Uterus (tissue), 4 donors: ENCODE data around the gene PEAR1. TPM values are rescaled to one million over a fixed set of nuclear protein-coding genes. Genes with fewer than 3 reads are reported as not detected.
A peak's percentile ranks its signal among the peaks of the same experiment; 100 is the strongest.

Experiments used
- DNase-seq, 2 donors: peaks; one replicate each; pipeline ENCODE4 v3.0.0-alpha.2; 2019 to 2020
- H3K27ac ChIP-seq, 2 donors: fragments of 200-600 bp; sonication (generic); 1 replicate in 1 of 2; 2 replicates in 1 of 2; pipeline ENCODE4 v1.5.1; 2016 to 2018
- H3K27me3 ChIP-seq, 2 donors: fragments of 200-600 bp; sonication (generic); one replicate each; pipeline ENCODE4 v1.5.1; 2018 to 2019; ENCODE audit warnings: control low read depth in 1 of 2
- H3K36me3 ChIP-seq, 2 donors: fragments of 200-600 bp; sonication (generic); one replicate each; pipeline ENCODE4 v1.5.1; 2019; ENCODE audit warnings: control low read depth in 1 of 2
- H3K4me1 ChIP-seq, 2 donors: fragments of 200-600 bp; sonication (generic); one replicate each; pipeline ENCODE4 v1.5.1; 2018 to 2019; ENCODE audit warnings: control low read depth in 1 of 2
- H3K4me3 ChIP-seq, 2 donors: fragments of 200-600 bp; sonication (generic); 1 replicate in 1 of 2; 2 replicates in 1 of 2; pipeline ENCODE4 v1.5.1; 2018 to 2019; ENCODE audit warnings: mild to moderate bottlenecking in 1 of 2
- H3K9me3 ChIP-seq, 2 donors: fragments of 200-600 bp; sonication (generic); one replicate each; pipeline ENCODE4 v1.5.1; 2019; ENCODE audit warnings: control low read depth in 1 of 2
- CTCF ChIP-seq, 4 experiments: fragments of 200-600 bp in 2 of 4; fragments of 450-650 bp in 2 of 4; sonication (generic) in 2 of 4; IDR thresholded peaks; one replicate each; pipeline ENCODE4 v1.5.1; 2016 to 2019; ENCODE audit warnings: antibody characterized with exemption in 4 of 4, mild to moderate bottlenecking in 2 of 4, moderate library complexity in 1 of 4
- POLR2A ChIP-seq, 2 donors: fragments of 450-650 bp; IDR thresholded peaks; one replicate each; pipeline ENCODE4 v1.6.1; 2016; ENCODE audit warnings: antibody characterized with exemption in 2 of 2, mild to moderate bottlenecking in 1 of 2, moderate library complexity in 1 of 2
- intact Hi-C: fragments of 100-400 bp; cut with DNase I; formaldehyde crosslinking; loops from one replicate; pipeline ENCODE4 v1.15.1; 2023; ENCODE audit warnings: low total_unique reads
- total RNA-seq, 4 donors: library from RNA; depleted of rRNA in 3 of 4; stranded (reverse); fragments of >200 nt in 3 of 4; gene quantifications; one replicate each; pipeline versions ENCODE4 v1.1.0 to v1.2.4, GENCODE V29; 2014 to 2023
- donor health status: DM: yes; HTN: yes; CAD: no.

PEAR1 gene
- total RNA-seq, 4 donors from 2014 or later = 7.4 to 41.8 (median 17.9) TPM

GRCh38 chr1:156898971-156899664 is 5.6 kb downstream of the PEAR1 start:
- intact Hi-C loops = no loop called here
- Histone ChIP-seq H3K27ac (peak overlapping the region; percentile 90 to 97), H3K4me3 (no peak overlapping the region), H3K4me1 (peaks cover 0 to 11% of the 10 kb centered on the region in 2 donors), H3K27me3 (no peaks in the 10 kb centered on the region), H3K36me3 (no peaks in the 10 kb centered on the region), H3K9me3 (no peaks in the 10 kb centered on the region)
- TF ChIP-seq POLR2A (IDR thresholded peaks at IDR 0.05) = no peak
- no peak for TF ChIP-seq CTCF (IDR thresholded peaks at IDR 0.05)
- no peak for DNase-seq

- TF ChIP-seq CTCF (IDR thresholded peaks at IDR 0.05) (no peak), POLR2A (IDR thresholded peaks at IDR 0.05) (no peak)
- Histone ChIP-seq H3K4me1 (peaks cover 0 to 11% of the 10 kb centered on the region in 2 donors), H3K27me3 (no peaks in the 10 kb centered on the region), H3K36me3 (no peaks in the 10 kb centered on the region), H3K27ac (peak overlapping the region; percentile 42 to 97), H3K9me3 (no peaks in the 10 kb centered on the region), H3K4me3 (no peak overlapping the region)
- intact Hi-C loops = no loop called here
- no peak for DNase-seq
Measured at GRCh38 chr1:156899956-156900718, 6.6 kb downstream of the PEAR1 start.

GRCh38 chr1:156900896-156901589 is 7.5 kb downstream of the PEAR1 start:
- H3K4me3 ChIP-seq = no peak overlapping the region
- intact Hi-C loops = no loop called here
- TF ChIP-seq POLR2A (IDR thresholded peaks at IDR 0.05) (no peak), CTCF (IDR thresholded peaks at IDR 0.05) (no peak)
- H3K36me3 ChIP-seq = no peaks in the 10 kb centered on the region
- H3K27ac ChIP-seq = peak overlapping the region; percentile 42 to 64
- DNase-seq = no peak
- H3K9me3 ChIP-seq = no peaks in the 10 kb centered on the region
- H3K4me1 ChIP-seq = peaks cover 0 to 11% of the 10 kb centered on the region in 2 donors
- H3K27me3 ChIP-seq = no peaks in the 10 kb centered on the region

GRCh38 chr1:156901590-156901900 is 8.0 kb downstream of the PEAR1 start:
- intact Hi-C loops = no loop called here
- DNase-seq = no peak
- no peak for TF ChIP-seq POLR2A (IDR thresholded peaks at IDR 0.05)
- no peak for TF ChIP-seq CTCF (IDR thresholded peaks at IDR 0.05)
- Histone ChIP-seq H3K9me3 (no peaks in the 10 kb centered on the region), H3K4me1 (peaks cover 0 to 9% of the 10 kb centered on the region in 2 donors), H3K27me3 (no peaks in the 10 kb centered on the region), H3K27ac (peak overlapping the region; percentile 42 to 64), H3K4me3 (no peak overlapping the region), H3K36me3 (no peaks in the 10 kb centered on the region)
